ENCODE data around the gene SAFB.

DNA sequence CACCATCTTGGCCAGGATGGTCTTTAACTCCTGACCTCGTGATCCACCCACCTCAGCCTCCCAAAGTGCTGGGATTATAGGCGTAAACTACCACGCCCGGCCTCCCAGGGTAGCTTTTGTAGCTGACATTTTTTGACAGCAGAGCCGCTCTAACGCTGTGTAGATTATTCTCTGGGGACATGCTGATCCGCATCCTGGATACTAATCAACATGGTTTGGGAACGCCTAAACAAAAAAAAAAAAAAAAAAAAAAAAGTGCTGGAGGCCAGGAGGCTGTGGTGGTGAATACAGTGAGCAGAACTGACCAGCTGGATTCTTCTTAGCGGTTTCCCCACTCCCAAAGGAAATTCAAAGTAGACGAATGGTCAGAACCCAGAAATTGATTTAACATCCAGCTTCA lies 91.9 kb downstream of the SAFB start:
- no peak for TF ChIP-seq GABPA (IDR thresholded peaks at IDR 0.05; ENCODE audit: low read depth)
- TF ChIP-seq, protein P1, sequence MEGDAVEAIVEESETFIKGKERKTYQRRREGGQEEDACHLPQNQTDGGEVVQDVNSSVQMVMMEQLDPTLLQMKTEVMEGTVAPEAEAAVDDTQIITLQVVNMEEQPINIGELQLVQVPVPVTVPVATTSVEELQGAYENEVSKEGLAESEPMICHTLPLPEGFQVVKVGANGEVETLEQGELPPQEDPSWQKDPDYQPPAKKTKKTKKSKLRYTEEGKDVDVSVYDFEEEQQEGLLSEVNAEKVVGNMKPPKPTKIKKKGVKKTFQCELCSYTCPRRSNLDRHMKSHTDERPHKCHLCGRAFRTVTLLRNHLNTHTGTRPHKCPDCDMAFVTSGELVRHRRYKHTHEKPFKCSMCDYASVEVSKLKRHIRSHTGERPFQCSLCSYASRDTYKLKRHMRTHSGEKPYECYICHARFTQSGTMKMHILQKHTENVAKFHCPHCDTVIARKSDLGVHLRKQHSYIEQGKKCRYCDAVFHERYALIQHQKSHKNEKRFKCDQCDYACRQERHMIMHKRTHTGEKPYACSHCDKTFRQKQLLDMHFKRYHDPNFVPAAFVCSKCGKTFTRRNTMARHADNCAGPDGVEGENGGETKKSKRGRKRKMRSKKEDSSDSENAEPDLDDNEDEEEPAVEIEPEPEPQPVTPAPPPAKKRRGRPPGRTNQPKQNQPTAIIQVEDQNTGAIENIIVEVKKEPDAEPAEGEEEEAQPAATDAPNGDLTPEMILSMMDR (IDR thresholded peaks at IDR 0.05): no peak
- TF ChIP-seq RXRA (IDR thresholded peaks at IDR 0.05; ENCODE audit: borderline replicate concordance, low read depth): no peak
- TF ChIP-seq ELF1 (IDR thresholded peaks at IDR 0.05): no peak
- TF ChIP-seq, protein P2, sequence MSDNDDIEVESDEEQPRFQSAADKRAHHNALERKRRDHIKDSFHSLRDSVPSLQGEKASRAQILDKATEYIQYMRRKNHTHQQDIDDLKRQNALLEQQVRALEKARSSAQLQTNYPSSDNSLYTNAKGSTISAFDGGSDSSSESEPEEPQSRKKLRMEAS (IDR thresholded peaks at IDR 0.05; ENCODE audit: low read depth): no peak
- TF ChIP-seq, protein P3, sequence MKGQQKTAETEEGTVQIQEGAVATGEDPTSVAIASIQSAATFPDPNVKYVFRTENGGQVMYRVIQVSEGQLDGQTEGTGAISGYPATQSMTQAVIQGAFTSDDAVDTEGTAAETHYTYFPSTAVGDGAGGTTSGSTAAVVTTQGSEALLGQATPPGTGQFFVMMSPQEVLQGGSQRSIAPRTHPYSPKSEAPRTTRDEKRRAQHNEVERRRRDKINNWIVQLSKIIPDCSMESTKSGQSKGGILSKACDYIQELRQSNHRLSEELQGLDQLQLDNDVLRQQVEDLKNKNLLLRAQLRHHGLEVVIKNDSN (IDR thresholded peaks at IDR 0.05; ENCODE audit: borderline replicate concordance, low read depth): no peak
- TF ChIP-seq MXI1 (IDR thresholded peaks at IDR 0.05; ENCODE audit: low read depth, low read length): no peak
- TF ChIP-seq YY1 (IDR thresholded peaks at IDR 0.05; ENCODE audit: low read depth): no peak
